HepG2 (cell line): ENCODE results near the gene ARFGAP3. TPM values are rescaled to one million over a fixed set of nuclear protein-coding genes. Genes with fewer than 3 reads are reported as not detected.

Source experiments
- AGO2 ChIP-seq: fragments of 200-400 bp; formaldehyde crosslinking; optimal IDR thresholded peaks from 2 replicates; pipeline ENCODE3; 2017; ENCODE audit warnings: mild to moderate bottlenecking, low read depth, low read length, moderate library complexity
- CBX1 ChIP-seq: IDR thresholded peaks from one replicate; pipeline ENCODE4 v1.6.1; 2016; ENCODE audit warnings: antibody characterized with exemption, low read depth
- FLYWCH1 ChIP-seq: sonication (generic); formaldehyde crosslinking; IDR thresholded peaks from 2 replicates; pipeline ENCODE4 v1.8.1; 2023; ENCODE audit warnings: mild to moderate bottlenecking, missing genetic modification reagents
- GZF1 ChIP-seq: sonication (generic); formaldehyde crosslinking; IDR thresholded peaks from 2 replicates; pipeline ENCODE4 v1.5.1; 2020; ENCODE audit warnings: mild to moderate bottlenecking, missing genetic modification reagents
- JDP2 ChIP-seq: sonication (generic); formaldehyde crosslinking; IDR thresholded peaks from 2 replicates; pipeline ENCODE4 v1.8.1; 2022; ENCODE audit warnings: missing genetic modification reagents, borderline replicate concordance
- KLF11 ChIP-seq: IDR thresholded peaks from 2 replicates; pipeline ENCODE4 v1.6.1; 2016; ENCODE audit warnings: missing compliant biosample characterization
- NFIB ChIP-seq: sonication (generic); formaldehyde crosslinking; IDR thresholded peaks from 2 replicates; pipeline ENCODE4 v1.9.0; 2021; ENCODE audit warnings: missing genetic modification reagents, mild to moderate bottlenecking, borderline replicate concordance
- PHF8 ChIP-seq: sonication (generic); formaldehyde crosslinking; IDR thresholded peaks from 2 replicates; pipeline ENCODE4 v1.5.0; 2020; ENCODE audit warnings: missing genetic modification reagents
- PRDM15 ChIP-seq: sonication (generic); formaldehyde crosslinking; IDR thresholded peaks from 2 replicates; pipeline ENCODE4 v1.4.0; 2020; ENCODE audit warnings: missing genetic modification reagents
- SRF ChIP-seq: IDR thresholded peaks from 2 replicates; pipeline ENCODE4 v1.6.1; 2011; ENCODE audit warnings: mild to moderate bottlenecking, low read depth, low read length, moderate library complexity
- STAG1 ChIP-seq: sonication (generic); formaldehyde crosslinking; IDR thresholded peaks from 2 replicates; pipeline ENCODE4 v1.4.0; 2020; ENCODE audit warnings: missing genetic modification reagents
- THYN1 ChIP-seq: sonication (generic); formaldehyde crosslinking; IDR thresholded peaks from 2 replicates; pipeline ENCODE4 v1.8.1; 2023; ENCODE audit warnings: low read depth, mild to moderate bottlenecking, moderate library complexity, missing genetic modification reagents, borderline replicate concordance
- USF2 ChIP-seq, 2 experiments: sonication (generic) in 1 of 2; formaldehyde crosslinking in 1 of 2; IDR thresholded peaks; 2 replicates each; pipeline versions ENCODE4 v1.5.1 to v1.6.1; 2011 to 2020; ENCODE audit warnings: borderline replicate concordance in 1 of 2, low read depth in 1 of 2, low read length in 1 of 2, mild to moderate bottlenecking in 1 of 2, missing genetic modification reagents in 1 of 2, moderate library complexity in 1 of 2
- ZGPAT ChIP-seq: IDR thresholded peaks from 2 replicates; pipeline ENCODE4 v1.6.1; 2016; ENCODE audit warnings: mild to moderate bottlenecking
- ZNF354B ChIP-seq: sonication (generic); formaldehyde crosslinking; IDR thresholded peaks from 2 replicates; pipeline ENCODE4 v1.8.0; 2022; ENCODE audit warnings: mild to moderate bottlenecking, missing genetic modification reagents
- ZNF430 ChIP-seq: sonication (generic); formaldehyde crosslinking; IDR thresholded peaks from 2 replicates; pipeline ENCODE4 v1.9.0; 2021; ENCODE audit warnings: mild to moderate bottlenecking, missing genetic modification reagents
- ZNF564 ChIP-seq: sonication (generic); formaldehyde crosslinking; IDR thresholded peaks from 2 replicates; pipeline ENCODE4 v1.8.1; 2023; ENCODE audit warnings: mild to moderate bottlenecking, missing genetic modification reagents
- ZNF616 ChIP-seq: sonication (generic); formaldehyde crosslinking; IDR thresholded peaks from 2 replicates; pipeline ENCODE4 v1.5.0; 2020; ENCODE audit warnings: low read depth, mild to moderate bottlenecking, missing genetic modification reagents
- ZNF652 ChIP-seq: IDR thresholded peaks from 2 replicates; pipeline ENCODE4 v1.6.1; 2016; ENCODE audit warnings: low read depth, borderline replicate concordance
- ZNF792 ChIP-seq: IDR thresholded peaks from 2 replicates; pipeline ENCODE4 v1.6.1; 2016
- polyA plus RNA-seq, 8 experiments: library from polyadenylated mRNA; depleted of rRNA in 3 of 8; stranded (reverse) in 7 of 8; unstranded in 1 of 8; fragments of >200 nt; fragmentation: Illumina TruSeq in 4 of 8; extraction: Trizol in 4 of 8; gene quantifications; 2 replicates each; pipeline versions ENCODE4 v1.2.1 to v1.2.3, GENCODE V29; 2011 to 2016; ENCODE audit warnings: low read depth in 4 of 8, missing spikeins in 1 of 8, mixed read lengths in 1 of 8; ENCODE audit not compliant: insufficient read depth in 1 of 8
- total RNA-seq, 5 experiments: library from RNA; depleted of rRNA; stranded (reverse); fragments of >200 nt; fragmentation: Illumina TruSeq; extraction: Trizol; gene quantifications; 2 replicates each; pipeline ENCODE4 v1.2.3, GENCODE V29; 2016; ENCODE audit warnings: low read depth in 1 of 5

The ARFGAP3 gene
- total and polyA plus RNA-seq, 2 of the 13 experiments (the other 11 are each of a cell fraction or from before 2014, with no cell fraction given) = 41.7 to 61.6 TPM

- TF ChIP-seq THYN1 (CRISPR knock-in tag) (no peak), PRDM15 (no peak), FLYWCH1 (no peak), ZNF616 (CRISPR knock-in tag) (no peak), NFIB (CRISPR knock-in tag) (no peak), STAG1 (CRISPR knock-in tag) (peak; percentile 53), ZNF652 (CRISPR knock-in tag) (no peak), ZNF430 (no peak), ZNF792 (CRISPR knock-in tag) (no peak), ZNF354B (CRISPR knock-in tag) (no peak), ZGPAT (no peak), PHF8 (no peak), AGO2 (peak; percentile 79), GZF1 (CRISPR knock-in tag) (no peak), ZNF564 (CRISPR knock-in tag) (no peak), JDP2 (CRISPR knock-in tag) (no peak), SRF (no peak), USF2 (IDR thresholded peaks at IDR 0.05; ENCODE audit: low read depth, low read length) (no peak), USF2 (CRISPR knock-in tag; IDR thresholded peaks at IDR 0.05; ENCODE audit: borderline replicate concordance) (no peak), KLF11 (CRISPR knock-in tag) (no peak), CBX1 (no peak)
Observed at GRCh38 chr22:42794551-42795510, 62.2 kb downstream of the ARFGAP3 start (continued).
